A549 (cell line): ENCODE results near the gene POU6F1. TPM values are rescaled to one million over a fixed set of nuclear protein-coding genes. Genes with fewer than 3 reads are reported as not detected.

Source experiments
- ATAC-seq, 2 experiments: fragments of 200-7000 bp in 1 of 2; fragments of >200 bp in 1 of 2; cut with Nextera tagmentation in 1 of 2; cut with Tn5 transposase in 1 of 2; 3 replicates each; pipeline versions ENCODE4 v1.8.0 to v1.9.1; 2018 to 2020; ENCODE audit warnings: mild to moderate bottlenecking in 1 of 2, moderate library complexity in 1 of 2
- CTCF ChIA-PET: fragments of 300-600 bp; sonication (Branson Sonifier 250); formaldehyde crosslinking; extraction: SDS; loops from one replicate; lab custom pipeline; 2021; ENCODE audit warnings: antibody characterized with exemption, inconsistent platforms; lab: Yijun Ruan, JAX
- POLR2A ChIA-PET: fragments of 350-600 bp; formaldehyde crosslinking; extraction: SDS; loops from one replicate; lab custom pipeline; 2021; ENCODE audit warnings: antibody characterized with exemption, inconsistent platforms; lab: Yijun Ruan, JAX
- DNase-seq, 2 experiments: peaks; one replicate each; pipeline versions ENCODE4 v3.0.0 to v3.0.0-alpha.2; 2011 to 2016; ENCODE audit warnings: low read depth in 1 of 2, low spot score in 1 of 2
- FAIRE-seq: peaks from 2 replicates; lab custom pipeline; 2011; peaks lifted over from hg19 to GRCh38; lab: Jason Lieb, UNC
- H3K27ac ChIP-seq, 2 experiments: fragments of >200 bp; sonication (Bioruptor Twin); formaldehyde crosslinking; 3 replicates each; pipeline ENCODE4 v1.5.1; 2016 to 2017
- H3K4me1 ChIP-seq: fragments of >200 bp; sonication (Bioruptor Twin); formaldehyde crosslinking; 3 replicates; pipeline ENCODE4 v1.6.1; 2016
- H3K4me2 ChIP-seq: fragments of >200 bp; sonication (Bioruptor Twin); formaldehyde crosslinking; 3 replicates; pipeline ENCODE4 v1.6.1; 2016
- H3K4me3 ChIP-seq: fragments of >200 bp; sonication (Bioruptor Twin); formaldehyde crosslinking; 3 replicates; pipeline ENCODE4 v1.5.1; 2016
- H3K9me3 ChIP-seq: fragments of >200 bp; sonication (Bioruptor Twin); formaldehyde crosslinking; 3 replicates; pipeline ENCODE4 v1.6.1; 2016
- BHLHE40 ChIP-seq: IDR thresholded peaks from 2 replicates; pipeline ENCODE4 v1.6.1; 2012; ENCODE audit warnings: low read depth, low read length, inconsistent platforms
- CBX2 ChIP-seq: fragments of 200-600 bp; sonication (generic); IDR thresholded peaks from 2 replicates; pipeline ENCODE4 v1.6.1; 2016; ENCODE audit warnings: low read depth, mild to moderate bottlenecking, borderline replicate concordance
- CEBPB ChIP-seq, 2 experiments: fragments of >200 bp in 1 of 2; sonication (Bioruptor Twin) in 1 of 2; formaldehyde crosslinking in 1 of 2; IDR thresholded peaks; 2 replicates each; pipeline ENCODE4 v1.6.1; 2012 to 2016
- CHD2 ChIP-seq: fragments of 150-350 bp; IDR thresholded peaks from 2 replicates; pipeline ENCODE4 v1.6.1; 2014; ENCODE audit warnings: low read length; ENCODE audit not compliant: partially characterized antibody
- CTCF ChIP-seq: fragments of >200 bp; sonication (Bioruptor Twin); formaldehyde crosslinking; IDR thresholded peaks from 3 replicates; pipeline ENCODE4 v1.5.1; 2016
- EHMT2 ChIP-seq: fragments of 200-600 bp; sonication (generic); IDR thresholded peaks from 2 replicates; pipeline ENCODE4 v1.6.1; 2016; ENCODE audit warnings: antibody characterized with exemption, low read depth, mild to moderate bottlenecking, moderate library complexity
- ESRRA ChIP-seq: fragments of 150-350 bp; IDR thresholded peaks from 2 replicates; pipeline ENCODE4 v1.6.1; 2014; ENCODE audit warnings: mild to moderate bottlenecking, low read length, borderline replicate concordance
- GATA3 ChIP-seq: IDR thresholded peaks from 2 replicates; pipeline ENCODE4 v1.6.1; 2012; ENCODE audit warnings: borderline replicate concordance
- HEYL ChIP-seq: fragments of 250-450 bp; sonication (Bioruptor Pico); IDR thresholded peaks from 2 replicates; pipeline ENCODE4 v1.8.0; 2021; ENCODE audit warnings: mild to moderate bottlenecking, moderate library complexity
- HMGXB4 ChIP-seq: fragments of 250-450 bp; sonication (Bioruptor Pico); IDR thresholded peaks from 2 replicates; pipeline ENCODE4 v1.5.0; 2021; ENCODE audit warnings: mild to moderate bottlenecking, moderate library complexity, borderline replicate concordance
- HOXB13 ChIP-seq: fragments of 250-450 bp; sonication (Bioruptor Pico); IDR thresholded peaks from 2 replicates; pipeline ENCODE4 v1.5.0; 2020; ENCODE audit warnings: low read depth, mild to moderate bottlenecking, moderate library complexity
- HOXB5 ChIP-seq: fragments of 250-450 bp; sonication (Bioruptor Pico); IDR thresholded peaks from 2 replicates; pipeline ENCODE4 v1.5.0; 2020; ENCODE audit warnings: mild to moderate bottlenecking, moderate library complexity
- JUNB ChIP-seq: fragments of >200 bp; sonication (Bioruptor Twin); formaldehyde crosslinking; IDR thresholded peaks from 2 replicates; pipeline ENCODE4 v1.6.1; 2016
- MAZ ChIP-seq: fragments of 150-350 bp; IDR thresholded peaks from 2 replicates; pipeline ENCODE4 v1.6.1; 2014; ENCODE audit warnings: antibody characterized with exemption, low read depth, low read length, borderline replicate concordance
- MYC ChIP-seq: IDR thresholded peaks from 2 replicates; pipeline ENCODE4 v1.6.1; 2012; ENCODE audit warnings: mild to moderate bottlenecking, inconsistent platforms, low read length, improper control_type of control experiment, borderline replicate concordance
- NFE2L2 ChIP-seq: fragments of 150-350 bp; conservative IDR thresholded peaks from 2 replicates; pipeline ENCODE4 v1.6.1; 2014; ENCODE audit warnings: low read length
- NPAS2 ChIP-seq: fragments of 250-450 bp; sonication (Bioruptor Pico); IDR thresholded peaks from 2 replicates; pipeline ENCODE4 v1.8.0; 2022; ENCODE audit warnings: mild to moderate bottlenecking, moderate library complexity, borderline replicate concordance
- PBX3 ChIP-seq: IDR thresholded peaks from 2 replicates; pipeline ENCODE4 v1.6.1; 2012
- POLR2AphosphoS2 ChIP-seq: conservative IDR thresholded peaks from 2 replicates; pipeline ENCODE4 v1.6.1; 2012; ENCODE audit warnings: low read length, improper control_type of control experiment, inconsistent platforms
- RARB ChIP-seq: fragments of 250-450 bp; sonication (Bioruptor Pico); IDR thresholded peaks from 2 replicates; pipeline ENCODE4 v1.8.0; 2021; ENCODE audit warnings: mild to moderate bottlenecking, moderate library complexity
- RFX5 ChIP-seq: fragments of 450-650 bp; IDR thresholded peaks from 2 replicates; pipeline ENCODE4 v1.7.1; 2014; ENCODE audit warnings: antibody characterized with exemption, mild to moderate bottlenecking, moderate library complexity
- RNF2 ChIP-seq: fragments of 200-600 bp; sonication (generic); IDR thresholded peaks from 2 replicates; pipeline ENCODE4 v1.6.1; 2016; ENCODE audit warnings: low read depth, mild to moderate bottlenecking, antibody characterized with exemption, moderate library complexity, borderline replicate concordance
- SMC3 ChIP-seq: fragments of >200 bp; sonication (Bioruptor Twin); formaldehyde crosslinking; IDR thresholded peaks from 3 replicates; pipeline ENCODE4 v1.6.1; 2018; ENCODE audit warnings: inconsistent platforms
- ZC3H11A ChIP-seq: fragments of 450-650 bp; IDR thresholded peaks from 2 replicates; pipeline ENCODE4 v1.6.1; 2014; ENCODE audit warnings: antibody characterized with exemption, mild to moderate bottlenecking
- WGBS: methylation state at CpG from one replicate; pipeline ENCODE4 v1.1.6; 2017; ENCODE audit errors: missing lambda C conversion rate; 5-methylcytosine and 5-hydroxymethylcytosine counted together
- polyA plus RNA-seq, 4 experiments: library from polyadenylated mRNA; depleted of rRNA in 3 of 4; stranded (reverse); fragments of >200 nt; fragmentation: RNase III in 1 of 4; extraction: RNeasy Plus Mini Kit Qiagen cat#74134 plus additional on column Dnase treatment in 1 of 4; gene quantifications; 2 replicates in 3 of 4; 3 replicates in 1 of 4; pipeline ENCODE4 v1.2.3, GENCODE V29; 2011 to 2017
- TF ChIP-seq, protein P1 (sequence below): fragments of 250-450 bp; sonication (Bioruptor Pico); IDR thresholded peaks from 2 replicates; pipeline ENCODE4 v1.5.0; 2020; ENCODE audit warnings: low read depth, mild to moderate bottlenecking, moderate library complexity
- TF ChIP-seq, protein P2 (sequence below): IDR thresholded peaks from 2 replicates; pipeline ENCODE4 v1.6.1; 2012

Gene POU6F1
- polyA plus RNA-seq, 2 of the 4 experiments (the other 2 are of a cell fraction), result 0.58 to 1.3 TPM

DNA sequence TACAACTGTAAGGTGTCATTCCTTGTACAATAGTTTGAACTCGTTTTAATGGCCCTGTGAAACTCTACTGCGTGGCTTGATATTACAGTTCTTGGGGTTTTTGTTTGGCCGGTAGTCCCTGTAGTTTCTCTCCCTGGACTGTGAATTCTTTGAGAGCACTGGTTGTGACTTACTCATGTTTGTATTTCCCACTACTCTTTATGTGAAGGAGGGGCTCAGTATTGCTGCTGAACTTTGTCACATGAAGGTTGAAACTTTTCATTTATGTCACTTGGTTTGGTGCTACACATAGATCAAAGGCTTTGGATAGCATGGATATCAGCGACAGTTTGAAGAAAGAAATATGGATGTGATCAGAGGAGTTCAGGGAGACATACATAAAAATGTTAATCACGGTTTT, 1.5 kb upstream of the POU6F1 start:
- 83% methylated on average over 5 of the region's 5 CpGs for WGBS
- ATAC-seq, result no peak

GRCh38 chr12:51218607-51219161, 822 bp upstream of the POU6F1 start:
- ATAC-seq, result peak; percentile 14 to 23; a peak in 5 of 6 replicates
- FAIRE-seq, result no peak
- POLR2A ChIA-PET, result interaction anchor here (1.0 to 3.4 kb wide), 6 partner anchors 14 to 135 kb away, joined by 3 to 69 read pairs (median 6); partner anchors contain the start of genes CSRNP2 and DAZAP2
- Histone ChIP-seq H3K4me1 (peaks cover 21% of the 10 kb centered on the region), H3K4me3 (peak overlapping the region; percentile 82), H3K9me3 (no peaks in the 10 kb centered on the region), H3K4me2 (peak overlapping the region; percentile 87), H3K27ac (peak overlapping the region; percentile 96 to 97)
- WGBS, result 61% methylated on average over 10 of the region's 10 CpGs
- peak in 1 of 2 experiments; percentile 37 for DNase-seq
- CTCF ChIA-PET, result interaction anchor here (0.8 to 3.3 kb wide), 12 partner anchors 9 to 190 kb away, joined by 3 to 12 read pairs (median 4); partner anchors contain the start of gene DAZAP2
- TF ChIP-seq HOXB5 (CRISPR knock-in tag), result no peak
- TF ChIP-seq HOXB13, result no peak
- TF ChIP-seq BHLHE40, result no peak
- TF ChIP-seq RNF2, result no peak
- TF ChIP-seq ZC3H11A, result no peak
- TF ChIP-seq HEYL, result no peak
- TF ChIP-seq SMC3, result no peak
- no peak for TF ChIP-seq RFX5
- no peak for TF ChIP-seq EHMT2
- TF ChIP-seq CEBPB (IDR thresholded peaks at IDR 0.05), result no peak
- TF ChIP-seq, protein P1, sequence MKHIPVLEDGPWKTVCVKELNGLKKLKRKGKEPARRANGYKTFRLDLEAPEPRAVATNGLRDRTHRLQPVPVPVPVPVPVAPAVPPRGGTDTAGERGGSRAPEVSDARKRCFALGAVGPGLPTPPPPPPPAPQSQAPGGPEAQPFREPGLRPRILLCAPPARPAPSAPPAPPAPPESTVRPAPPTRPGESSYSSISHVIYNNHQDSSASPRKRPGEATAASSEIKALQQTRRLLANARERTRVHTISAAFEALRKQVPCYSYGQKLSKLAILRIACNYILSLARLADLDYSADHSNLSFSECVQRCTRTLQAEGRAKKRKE (CRISPR knock-in tag), result no peak
- no peak for TF ChIP-seq GATA3
- TF ChIP-seq MAZ, result no peak
- no peak for TF ChIP-seq PBX3
- no peak for TF ChIP-seq JUNB
- TF ChIP-seq RARB (CRISPR knock-in tag), result no peak
- no peak for TF ChIP-seq CBX2
- TF ChIP-seq NFE2L2, result no peak

More for the DNA sequence above, 1.5 kb upstream of the POU6F1 start:
- peaks cover 21% of the 10 kb centered on the region for H3K4me1 ChIP-seq
- no peak overlapping the region for H3K27ac ChIP-seq
- no peak for FAIRE-seq
- no peaks in the 10 kb centered on the region for H3K9me3 ChIP-seq
- POLR2A ChIA-PET, result interaction anchor here (1.6 to 3.4 kb wide), 2 partner anchors 19 to 23 kb away, joined by 4 to 69 read pairs; partner anchors contain the start of gene DAZAP2
- peak overlapping the region; percentile 87 for H3K4me2 ChIP-seq
- DNase-seq, result no peak
- TF ChIP-seq NPAS2 (CRISPR knock-in tag) (no peak), HMGXB4 (no peak), RARB (CRISPR knock-in tag) (no peak), ESRRA (no peak), MAZ (no peak), NFE2L2 (no peak), CHD2 (no peak), POLR2AphosphoS2 (no peak), MYC (no peak), CTCF (no peak), CEBPB (IDR thresholded peaks at IDR 0.05) (no peak)
- TF ChIP-seq, protein P2, sequence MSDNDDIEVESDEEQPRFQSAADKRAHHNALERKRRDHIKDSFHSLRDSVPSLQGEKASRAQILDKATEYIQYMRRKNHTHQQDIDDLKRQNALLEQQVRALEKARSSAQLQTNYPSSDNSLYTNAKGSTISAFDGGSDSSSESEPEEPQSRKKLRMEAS, result no peak
- no peak overlapping the region for H3K4me3 ChIP-seq
- CTCF ChIA-PET, result interaction anchor here (1.1 to 2.9 kb wide), 5 partner anchors 9 to 190 kb away, joined by 3 to 12 read pairs (median 6); partner anchors contain the start of gene DAZAP2
